Neutrophil (primary cell): Measurements from ENCODE around the gene RAX.
"Not testable (repeated sequence)": the region's sequence is repeated elsewhere in the genome, so short reads cannot be mapped to it uniquely, and the experiment has no call there.

Source experiments
- H3K27ac ChIP-seq: fragments of 200-600 bp; sonication (generic); 2 replicates; pipeline ENCODE4 v1.5.1; 2016; ENCODE audit warnings: mild to moderate bottlenecking, moderate library complexity
- H3K27me3 ChIP-seq: fragments of 200-600 bp; sonication (generic); 2 replicates; pipeline ENCODE4 v1.6.0; 2016; ENCODE audit warnings: mild to moderate bottlenecking
- H3K36me3 ChIP-seq: fragments of 200-600 bp; sonication (generic); 2 replicates; pipeline ENCODE4 v1.5.1; 2017
- H3K4me1 ChIP-seq, 2 experiments: fragments of 200-600 bp in 1 of 2; sonication (generic) in 1 of 2; 1 replicate in 1 of 2; 2 replicates in 1 of 2; pipeline versions ENCODE4 v1.5.1 to v1.6.1; 2013 to 2016; ENCODE audit warnings: low read depth in 1 of 2, low read length in 1 of 2, mild to moderate bottlenecking in 1 of 2, moderate library complexity in 1 of 2; ENCODE audit not compliant: control insufficient read depth in 1 of 2, insufficient read depth in 1 of 2
- H3K4me3 ChIP-seq, 2 experiments: fragments of 200-600 bp in 1 of 2; sonication (generic) in 1 of 2; 1 replicate in 1 of 2; 2 replicates in 1 of 2; pipeline ENCODE4 v1.5.1; 2013 to 2016; ENCODE audit warnings: low read depth in 1 of 2, low read length in 1 of 2, mild to moderate bottlenecking in 1 of 2, moderate library complexity in 1 of 2
- H3K9me3 ChIP-seq: fragments of 200-600 bp; sonication (generic); 2 replicates; pipeline ENCODE4 v1.5.1; 2016
- CTCF ChIP-seq: fragments of 200-600 bp; sonication (generic); IDR thresholded peaks from 2 replicates; pipeline ENCODE4 v1.5.1; 2016; ENCODE audit warnings: antibody characterized with exemption

The RAX gene

GRCh38 chr18:59265974-59266369 lies 7.3 kb downstream of the RAX start:
- peaks cover 87% of the 10 kb centered on the region for H3K27me3 ChIP-seq
- H3K4me1 ChIP-seq, result no peaks in the 10 kb centered on the region
- no peak overlapping the region for H3K27ac ChIP-seq
- H3K36me3 ChIP-seq, result no peaks in the 10 kb centered on the region
- no peaks in the 10 kb centered on the region for H3K9me3 ChIP-seq
- H3K4me3 ChIP-seq, result no peak overlapping the region
- no peak for TF ChIP-seq CTCF

- Histone ChIP-seq H3K4me3 (peak overlapping the region; percentile 8 to 18), H3K4me1 (no peaks in the 10 kb centered on the region), H3K27ac (no peak overlapping the region), H3K27me3 (peaks cover 81% of the 10 kb centered on the region), H3K9me3 (no peaks in the 10 kb centered on the region), H3K36me3 (no peaks in the 10 kb centered on the region)
- no peak for TF ChIP-seq CTCF
Observed at GRCh38 chr18:59265246-59265973, 7.8 kb downstream of the RAX start.

GRCh38 chr18:59264651-59265245 lies 8.5 kb downstream of the RAX start:
- H3K36me3 ChIP-seq, result no peaks in the 10 kb centered on the region
- no peaks in the 10 kb centered on the region for H3K4me1 ChIP-seq
- no peak overlapping the region for H3K27ac ChIP-seq
- no peak for TF ChIP-seq CTCF
- H3K27me3 ChIP-seq, result peaks cover 75% of the 10 kb centered on the region
- no peaks in the 10 kb centered on the region for H3K9me3 ChIP-seq
- peak overlapping the region in 1 of 2 experiments; percentile 18 for H3K4me3 ChIP-seq

- H3K4me3 ChIP-seq, result no peak overlapping the region
- TF ChIP-seq CTCF, result no peak
Observed at GRCh38 chr18:59264121-59264571, 9.1 kb downstream of the RAX start.

GRCh38 chr18:59263661-59264060 lies 9.6 kb downstream of the RAX start:
- H3K27ac ChIP-seq, result no peak overlapping the region
- no peaks in the 10 kb centered on the region for H3K36me3 ChIP-seq
- no peak overlapping the region for H3K4me3 ChIP-seq
- no peak for TF ChIP-seq CTCF
- H3K27me3 ChIP-seq, result peaks cover 64% of the 10 kb centered on the region
- H3K9me3 ChIP-seq, result no peaks in the 10 kb centered on the region
- no peaks in the 10 kb centered on the region for H3K4me1 ChIP-seq

More at GRCh38 chr18:59264121-59264571, 9.1 kb downstream of the RAX start:
- Histone ChIP-seq H3K9me3 (no peaks in the 10 kb centered on the region), H3K4me1 (no peaks in the 10 kb centered on the region), H3K36me3 (no peaks in the 10 kb centered on the region), H3K27me3 (peaks cover 68% of the 10 kb centered on the region), H3K27ac (no peak overlapping the region)

GRCh38 chr18:59262243-59262642 lies 11.0 kb downstream of the RAX start:
- H3K9me3 ChIP-seq, H3K4me3 ChIP-seq, H3K27ac ChIP-seq, H3K36me3 ChIP-seq, H3K4me1 ChIP-seq: not testable (repeated sequence)
- H3K27me3 ChIP-seq, result peaks cover 49% of the 10 kb centered on the region

GRCh38 chr18:59261842-59262241 lies 11.4 kb downstream of the RAX start:
- not testable (repeated sequence) for H3K4me1 ChIP-seq, H3K36me3 ChIP-seq, H3K27ac ChIP-seq, H3K9me3 ChIP-seq, H3K4me3 ChIP-seq
- peaks cover 45% of the 10 kb centered on the region for H3K27me3 ChIP-seq

- not testable (repeated sequence) for H3K36me3 ChIP-seq, H3K4me3 ChIP-seq, H3K4me1 ChIP-seq, H3K9me3 ChIP-seq, H3K27ac ChIP-seq
- peaks cover 12% of the 10 kb centered on the region for H3K27me3 ChIP-seq
Observed at GRCh38 chr18:59255491-59255890, 17.8 kb downstream of the RAX start.
